ENCODE measurements around the gene SLCO4A1. TPM values are rescaled to one million over a fixed set of nuclear protein-coding genes. Genes with fewer than 3 reads are reported as not detected.

The SLCO4A1 gene
- total and polyA plus RNA-seq, 4 donors: 4.7 to 152 (median 42.5) TPM

GRCh38 chr20:62715201-62715600, 72.9 kb downstream of the SLCO4A1 start:
- H3K36me3 ChIP-seq (ENCODE audit: control insufficient read depth in 4 of 4, insufficient read depth in 4 of 4, low read length in 4 of 4): no peaks in the 10 kb centered on the region
- ATAC-seq (ENCODE audit: insufficient read depth, low FRiP score) (no peak), DNase-seq (no peak)
- H3K27ac ChIP-seq (ENCODE audit: low read depth in 1 of 2, low read length in 1 of 2): no peak overlapping the region
- H3K9ac ChIP-seq (ENCODE audit: insufficient read depth in 1 of 2, low read length in 2 of 2): no peak overlapping the region
- no peak overlapping the region for H3K4me3 ChIP-seq
- WGBS, 2 donors: 87 to 90% methylated on average over 10 of the region's 10 CpGs
- no peaks in the 10 kb centered on the region for H3K4me1 ChIP-seq (ENCODE audit: control insufficient read depth in 5 of 5, insufficient read depth in 5 of 5, low read length in 5 of 5)
- peaks cover 3 to 31% (median 16%) of the 10 kb centered on the region in 3 donors for H3K27me3 ChIP-seq (ENCODE audit: control insufficient read depth in 3 of 3, insufficient read depth in 3 of 3, low read length in 2 of 3)
- TF ChIP-seq CTCF (IDR thresholded peaks at IDR 0.05; ENCODE audit: control extremely low read depth, extremely low read depth): no peak
- peaks cover 0 to 5% (median 0%) of the 10 kb centered on the region in 4 donors for H3K9me3 ChIP-seq (ENCODE audit: control insufficient read depth in 4 of 4, insufficient read depth in 3 of 4, low read length in 3 of 4)

GRCh38 chr20:62716198-62716940, 74.1 kb downstream of the SLCO4A1 start:
- DNase-seq: no peak
- Histone ChIP-seq H3K9me3 (ENCODE audit: control insufficient read depth in 4 of 4, insufficient read depth in 3 of 4, low read length in 3 of 4) (peaks cover 0 to 6% (median 0%) of the 10 kb centered on the region in 4 donors), H3K27ac (ENCODE audit: low read depth in 1 of 2, low read length in 1 of 2) (no peak overlapping the region), H3K4me1 (ENCODE audit: control insufficient read depth in 5 of 5, insufficient read depth in 5 of 5, low read length in 5 of 5) (no peaks in the 10 kb centered on the region), H3K4me3 (no peak overlapping the region), H3K27me3 (ENCODE audit: control insufficient read depth in 3 of 3, insufficient read depth in 3 of 3, low read length in 2 of 3) (peaks cover 0 to 19% (median 9%) of the 10 kb centered on the region in 3 donors), H3K9ac (ENCODE audit: insufficient read depth in 1 of 2, low read length in 2 of 2) (no peak overlapping the region), H3K36me3 (ENCODE audit: control insufficient read depth in 4 of 4, insufficient read depth in 4 of 4, low read length in 4 of 4) (no peaks in the 10 kb centered on the region)
- ATAC-seq (ENCODE audit: insufficient read depth, low FRiP score): no peak
- TF ChIP-seq CTCF (IDR thresholded peaks at IDR 0.05; ENCODE audit: control extremely low read depth, extremely low read depth): no peak
- 63 to 77% methylated on average over 30 of the region's 30 CpGs for WGBS, 2 donors

GRCh38 chr20:62716941-62717310, 74.6 kb downstream of the SLCO4A1 start:
- Histone ChIP-seq H3K4me1 (ENCODE audit: control insufficient read depth in 5 of 5, insufficient read depth in 5 of 5, low read length in 5 of 5) (no peaks in the 10 kb centered on the region), H3K27ac (ENCODE audit: low read depth in 1 of 2, low read length in 1 of 2) (no peak overlapping the region), H3K36me3 (ENCODE audit: control insufficient read depth in 4 of 4, insufficient read depth in 4 of 4, low read length in 4 of 4) (no peaks in the 10 kb centered on the region), H3K9me3 (ENCODE audit: control insufficient read depth in 4 of 4, insufficient read depth in 3 of 4, low read length in 3 of 4) (peaks cover 0 to 8% (median 0%) of the 10 kb centered on the region in 4 donors), H3K27me3 (ENCODE audit: control insufficient read depth in 3 of 3, insufficient read depth in 3 of 3, low read length in 2 of 3) (peaks cover 0 to 19% (median 9%) of the 10 kb centered on the region in 3 donors), H3K4me3 (no peak overlapping the region), H3K9ac (ENCODE audit: insufficient read depth in 1 of 2, low read length in 2 of 2) (no peak overlapping the region)
- ATAC-seq (ENCODE audit: insufficient read depth, low FRiP score) (no peak), DNase-seq (no peak)
- no peak for TF ChIP-seq CTCF (IDR thresholded peaks at IDR 0.05; ENCODE audit: control extremely low read depth, extremely low read depth)
- 89 to 93% methylated on average over 11 of the region's 11 CpGs for WGBS, 2 donors
